GM23338 (cell line): ENCODE measurements around the gene DDX19B.

ENCODE experiments used
- CREB1 ChIP-seq: fragments of 250-450 bp; sonication (Bioruptor Pico); IDR thresholded peaks from 2 replicates; pipeline ENCODE4 v1.5.0; 2020; ENCODE audit warnings: low read depth, mild to moderate bottlenecking, moderate library complexity
- EZH2 ChIP-seq: fragments of 200-600 bp; sonication (generic); IDR thresholded peaks from one replicate; pipeline ENCODE4 v1.8.0; 2017; ENCODE audit warnings: antibody characterized with exemption, mild to moderate bottlenecking, low read depth; ENCODE audit not compliant: unreplicated experiment
- EZH2phosphoT487 ChIP-seq: fragments of 200-600 bp; sonication (generic); IDR thresholded peaks from one replicate; pipeline ENCODE4 v1.8.1; 2018; ENCODE audit warnings: antibody characterized with exemption; ENCODE audit not compliant: unreplicated experiment
- JUNB ChIP-seq: IDR thresholded peaks from one replicate; pipeline ENCODE4 v1.6.1; 2016; ENCODE audit warnings: antibody characterized with exemption; ENCODE audit not compliant: unreplicated experiment
- NANOG ChIP-seq: IDR thresholded peaks from 2 replicates; pipeline ENCODE4 v1.6.1; 2016; ENCODE audit warnings: antibody characterized with exemption, borderline replicate concordance
- POLR2AphosphoS5 ChIP-seq: IDR thresholded peaks from 2 replicates; pipeline ENCODE4 v1.6.1; 2016; ENCODE audit warnings: antibody characterized with exemption, low read depth
- STAT1 ChIP-seq: IDR thresholded peaks from one replicate; pipeline ENCODE4 v1.6.1; 2016; ENCODE audit warnings: antibody characterized with exemption; ENCODE audit not compliant: unreplicated experiment
- ZNF114 ChIP-seq: fragments of 250-450 bp; sonication (Bioruptor Pico); IDR thresholded peaks from 2 replicates; pipeline ENCODE4 v1.5.0; 2020; ENCODE audit warnings: mild to moderate bottlenecking, moderate library complexity
- ZNF331 ChIP-seq: fragments of 250-450 bp; sonication (Bioruptor Pico); IDR thresholded peaks from 2 replicates; pipeline ENCODE4 v1.5.0; 2020; ENCODE audit warnings: low read depth, mild to moderate bottlenecking, moderate library complexity
- ZNF462 ChIP-seq: fragments of 250-450 bp; sonication (Bioruptor Pico); IDR thresholded peaks from 2 replicates; pipeline ENCODE4 v1.5.0; 2020; ENCODE audit warnings: mild to moderate bottlenecking, moderate library complexity
- TF ChIP-seq, protein P1 (sequence below), 2 experiments: fragments of 200-600 bp in 1 of 2; sonication (generic) in 1 of 2; conservative IDR thresholded peaks; 2 replicates each; pipeline versions ENCODE4 v1.5.1 to v1.6.1; 2016 to 2017; ENCODE audit warnings: antibody characterized with exemption in 2 of 2, low read depth in 2 of 2, mild to moderate bottlenecking in 2 of 2, moderate library complexity in 1 of 2
- TF ChIP-seq, protein P2 (sequence below): IDR thresholded peaks from one replicate; pipeline ENCODE4 v1.6.1; 2018; ENCODE audit warnings: antibody characterized with exemption; ENCODE audit not compliant: unreplicated experiment
- TF ChIP-seq, protein P3 (sequence below): IDR thresholded peaks from 2 replicates; pipeline ENCODE4 v1.6.1; 2016; ENCODE audit warnings: antibody characterized with exemption

DNA sequence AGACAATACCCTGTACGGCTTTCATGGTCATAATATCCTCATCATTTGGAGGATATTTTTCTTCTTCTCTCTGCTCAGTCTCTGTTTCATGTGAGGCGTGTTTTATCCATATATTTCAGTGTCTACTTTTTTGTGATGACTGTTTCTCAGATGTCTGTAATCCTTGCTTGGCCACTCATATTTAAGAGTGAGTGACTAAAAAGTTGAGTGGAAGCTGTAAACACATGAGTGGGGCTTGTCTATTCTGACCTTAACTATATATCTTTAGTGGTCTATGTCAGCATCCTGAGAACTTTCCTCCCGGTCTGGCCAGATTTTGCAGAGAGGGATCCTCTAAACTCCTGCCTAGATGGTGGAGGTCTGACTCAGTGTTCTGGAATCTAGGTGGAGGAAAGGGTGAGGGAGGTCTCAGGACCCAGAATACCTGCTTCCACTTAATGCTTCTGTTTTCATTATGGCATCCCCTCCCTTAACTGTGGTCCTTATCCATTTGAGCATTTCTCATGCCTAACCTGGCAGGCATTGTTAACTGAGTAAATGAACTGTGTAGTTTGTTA is 6.0 kb downstream of the DDX19B start:
- TF ChIP-seq, protein P1, sequence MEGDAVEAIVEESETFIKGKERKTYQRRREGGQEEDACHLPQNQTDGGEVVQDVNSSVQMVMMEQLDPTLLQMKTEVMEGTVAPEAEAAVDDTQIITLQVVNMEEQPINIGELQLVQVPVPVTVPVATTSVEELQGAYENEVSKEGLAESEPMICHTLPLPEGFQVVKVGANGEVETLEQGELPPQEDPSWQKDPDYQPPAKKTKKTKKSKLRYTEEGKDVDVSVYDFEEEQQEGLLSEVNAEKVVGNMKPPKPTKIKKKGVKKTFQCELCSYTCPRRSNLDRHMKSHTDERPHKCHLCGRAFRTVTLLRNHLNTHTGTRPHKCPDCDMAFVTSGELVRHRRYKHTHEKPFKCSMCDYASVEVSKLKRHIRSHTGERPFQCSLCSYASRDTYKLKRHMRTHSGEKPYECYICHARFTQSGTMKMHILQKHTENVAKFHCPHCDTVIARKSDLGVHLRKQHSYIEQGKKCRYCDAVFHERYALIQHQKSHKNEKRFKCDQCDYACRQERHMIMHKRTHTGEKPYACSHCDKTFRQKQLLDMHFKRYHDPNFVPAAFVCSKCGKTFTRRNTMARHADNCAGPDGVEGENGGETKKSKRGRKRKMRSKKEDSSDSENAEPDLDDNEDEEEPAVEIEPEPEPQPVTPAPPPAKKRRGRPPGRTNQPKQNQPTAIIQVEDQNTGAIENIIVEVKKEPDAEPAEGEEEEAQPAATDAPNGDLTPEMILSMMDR (conservative IDR thresholded peaks at IDR 0.05; ENCODE audit: low read depth in 2 of 2) = no peak
- TF ChIP-seq, protein P2, sequence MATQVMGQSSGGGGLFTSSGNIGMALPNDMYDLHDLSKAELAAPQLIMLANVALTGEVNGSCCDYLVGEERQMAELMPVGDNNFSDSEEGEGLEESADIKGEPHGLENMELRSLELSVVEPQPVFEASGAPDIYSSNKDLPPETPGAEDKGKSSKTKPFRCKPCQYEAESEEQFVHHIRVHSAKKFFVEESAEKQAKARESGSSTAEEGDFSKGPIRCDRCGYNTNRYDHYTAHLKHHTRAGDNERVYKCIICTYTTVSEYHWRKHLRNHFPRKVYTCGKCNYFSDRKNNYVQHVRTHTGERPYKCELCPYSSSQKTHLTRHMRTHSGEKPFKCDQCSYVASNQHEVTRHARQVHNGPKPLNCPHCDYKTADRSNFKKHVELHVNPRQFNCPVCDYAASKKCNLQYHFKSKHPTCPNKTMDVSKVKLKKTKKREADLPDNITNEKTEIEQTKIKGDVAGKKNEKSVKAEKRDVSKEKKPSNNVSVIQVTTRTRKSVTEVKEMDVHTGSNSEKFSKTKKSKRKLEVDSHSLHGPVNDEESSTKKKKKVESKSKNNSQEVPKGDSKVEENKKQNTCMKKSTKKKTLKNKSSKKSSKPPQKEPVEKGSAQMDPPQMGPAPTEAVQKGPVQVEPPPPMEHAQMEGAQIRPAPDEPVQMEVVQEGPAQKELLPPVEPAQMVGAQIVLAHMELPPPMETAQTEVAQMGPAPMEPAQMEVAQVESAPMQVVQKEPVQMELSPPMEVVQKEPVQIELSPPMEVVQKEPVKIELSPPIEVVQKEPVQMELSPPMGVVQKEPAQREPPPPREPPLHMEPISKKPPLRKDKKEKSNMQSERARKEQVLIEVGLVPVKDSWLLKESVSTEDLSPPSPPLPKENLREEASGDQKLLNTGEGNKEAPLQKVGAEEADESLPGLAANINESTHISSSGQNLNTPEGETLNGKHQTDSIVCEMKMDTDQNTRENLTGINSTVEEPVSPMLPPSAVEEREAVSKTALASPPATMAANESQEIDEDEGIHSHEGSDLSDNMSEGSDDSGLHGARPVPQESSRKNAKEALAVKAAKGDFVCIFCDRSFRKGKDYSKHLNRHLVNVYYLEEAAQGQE = no peak
- TF ChIP-seq EZH2 (no peak), EZH2phosphoT487 (no peak), POLR2AphosphoS5 (no peak), JUNB (no peak), CREB1 (no peak), ZNF331 (CRISPR knock-in tag) (no peak), NANOG (no peak), ZNF462 (CRISPR knock-in tag) (no peak), STAT1 (no peak), ZNF114 (CRISPR knock-in tag) (no peak)
- TF ChIP-seq, protein P3, sequence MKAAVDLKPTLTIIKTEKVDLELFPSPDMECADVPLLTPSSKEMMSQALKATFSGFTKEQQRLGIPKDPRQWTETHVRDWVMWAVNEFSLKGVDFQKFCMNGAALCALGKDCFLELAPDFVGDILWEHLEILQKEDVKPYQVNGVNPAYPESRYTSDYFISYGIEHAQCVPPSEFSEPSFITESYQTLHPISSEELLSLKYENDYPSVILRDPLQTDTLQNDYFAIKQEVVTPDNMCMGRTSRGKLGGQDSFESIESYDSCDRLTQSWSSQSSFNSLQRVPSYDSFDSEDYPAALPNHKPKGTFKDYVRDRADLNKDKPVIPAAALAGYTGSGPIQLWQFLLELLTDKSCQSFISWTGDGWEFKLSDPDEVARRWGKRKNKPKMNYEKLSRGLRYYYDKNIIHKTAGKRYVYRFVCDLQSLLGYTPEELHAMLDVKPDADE = no peak
